ENCODE data around the gene RNASEH2B.

Gene RNASEH2B

DNA sequence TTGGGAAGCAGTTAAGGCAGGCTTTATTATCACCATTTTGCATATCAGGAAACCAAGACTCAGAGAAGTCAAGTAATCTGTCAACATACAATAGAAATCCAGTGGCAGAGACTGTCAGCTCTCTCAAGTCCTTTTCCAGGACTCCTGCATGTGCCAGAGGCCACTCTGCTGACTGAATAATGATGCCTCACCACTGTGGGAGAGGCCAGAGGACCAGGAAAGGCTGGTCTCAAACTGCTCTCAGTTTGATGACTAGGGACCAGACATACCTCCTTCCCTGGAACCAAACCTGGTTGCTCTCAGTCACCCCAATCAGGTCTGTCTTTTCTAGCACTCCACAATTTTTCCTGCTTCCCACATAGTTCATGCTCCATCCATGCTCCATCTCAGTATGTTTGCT, 8.0 kb downstream of the RNASEH2B start:
- no peak for DNase-seq (ENCODE audit: low read depth)
- TF ChIP-seq, protein P1, sequence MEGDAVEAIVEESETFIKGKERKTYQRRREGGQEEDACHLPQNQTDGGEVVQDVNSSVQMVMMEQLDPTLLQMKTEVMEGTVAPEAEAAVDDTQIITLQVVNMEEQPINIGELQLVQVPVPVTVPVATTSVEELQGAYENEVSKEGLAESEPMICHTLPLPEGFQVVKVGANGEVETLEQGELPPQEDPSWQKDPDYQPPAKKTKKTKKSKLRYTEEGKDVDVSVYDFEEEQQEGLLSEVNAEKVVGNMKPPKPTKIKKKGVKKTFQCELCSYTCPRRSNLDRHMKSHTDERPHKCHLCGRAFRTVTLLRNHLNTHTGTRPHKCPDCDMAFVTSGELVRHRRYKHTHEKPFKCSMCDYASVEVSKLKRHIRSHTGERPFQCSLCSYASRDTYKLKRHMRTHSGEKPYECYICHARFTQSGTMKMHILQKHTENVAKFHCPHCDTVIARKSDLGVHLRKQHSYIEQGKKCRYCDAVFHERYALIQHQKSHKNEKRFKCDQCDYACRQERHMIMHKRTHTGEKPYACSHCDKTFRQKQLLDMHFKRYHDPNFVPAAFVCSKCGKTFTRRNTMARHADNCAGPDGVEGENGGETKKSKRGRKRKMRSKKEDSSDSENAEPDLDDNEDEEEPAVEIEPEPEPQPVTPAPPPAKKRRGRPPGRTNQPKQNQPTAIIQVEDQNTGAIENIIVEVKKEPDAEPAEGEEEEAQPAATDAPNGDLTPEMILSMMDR (conservative IDR thresholded peaks at IDR 0.05; ENCODE audit: control insufficient read depth, insufficient read depth, low read depth, low read length) = no peak
- no peak overlapping the region for H3K4me3 ChIP-seq (ENCODE audit: control insufficient read depth, low read depth, low read length)

DNA sequence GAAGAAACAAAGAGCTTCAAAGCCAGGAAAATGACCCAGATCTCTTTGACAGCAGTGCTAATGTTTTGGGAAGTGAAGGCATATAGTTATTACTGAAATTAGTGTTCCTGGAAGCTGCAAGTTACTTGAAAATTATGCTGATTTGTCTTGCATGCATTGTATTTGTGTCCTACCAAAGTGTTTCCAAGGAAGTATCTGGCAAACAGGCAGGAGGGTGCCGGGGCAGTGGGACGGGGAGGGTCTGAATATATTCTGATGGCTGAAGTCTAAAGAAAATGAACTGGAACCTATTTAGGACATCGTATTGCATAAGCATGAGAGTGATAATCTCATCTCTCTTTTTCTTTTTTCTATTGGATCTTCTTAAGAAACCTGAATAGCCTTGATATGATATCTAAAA, 9.0 kb downstream of the RNASEH2B start:
- DNase-seq (ENCODE audit: low read depth) = no peak
- TF ChIP-seq, protein P1 (conservative IDR thresholded peaks at IDR 0.05; ENCODE audit: control insufficient read depth, insufficient read depth, low read depth, low read length) = no peak
- no peak overlapping the region for H3K4me3 ChIP-seq (ENCODE audit: control insufficient read depth, low read depth, low read length)

DNA sequence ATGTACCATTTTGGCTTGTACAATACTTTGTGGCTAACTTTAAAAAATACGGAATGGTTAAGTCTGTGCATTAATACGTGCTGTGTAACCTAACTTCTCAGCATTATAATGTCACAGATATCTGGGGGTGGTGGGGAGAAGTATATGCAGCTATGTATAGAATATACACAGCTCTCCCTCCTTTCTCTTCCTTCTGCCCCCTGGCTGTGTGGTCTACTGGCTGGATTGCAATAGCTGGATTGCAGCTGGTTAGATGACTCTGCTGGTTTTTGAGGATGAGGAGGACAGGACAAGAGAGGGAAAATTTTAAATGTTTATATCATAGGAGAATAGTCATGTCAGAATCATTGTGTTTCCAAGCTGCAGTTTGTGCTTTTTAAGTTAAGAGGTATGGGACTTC, 9.7 kb downstream of the RNASEH2B start:
- no peak overlapping the region for H3K4me3 ChIP-seq (ENCODE audit: control insufficient read depth, low read depth, low read length)
- DNase-seq (ENCODE audit: low read depth) = no peak
- TF ChIP-seq, protein P1 (conservative IDR thresholded peaks at IDR 0.05; ENCODE audit: control insufficient read depth, insufficient read depth, low read depth, low read length) = no peak

DNA sequence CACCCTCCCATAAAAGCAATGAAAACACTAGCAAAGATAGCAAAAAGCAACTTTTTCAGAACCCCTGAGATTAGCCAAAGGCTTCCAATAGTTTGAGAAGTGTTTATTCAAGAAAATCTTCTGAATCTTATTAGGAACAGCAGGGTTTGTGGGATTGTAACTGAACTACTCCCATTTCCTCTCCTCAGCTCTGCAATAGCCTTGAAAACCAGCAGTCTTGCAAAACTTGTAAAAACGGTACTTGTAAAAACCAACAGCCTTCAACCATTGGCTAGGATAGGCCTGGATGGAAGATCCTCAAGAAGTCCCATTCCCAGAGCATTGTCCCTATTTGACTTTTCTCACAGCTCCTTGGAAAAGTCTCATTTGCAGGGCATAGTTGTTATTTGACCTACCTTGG, 12.1 kb downstream of the RNASEH2B start:
- H3K4me3 ChIP-seq (ENCODE audit: control insufficient read depth, low read depth, low read length) = no peak overlapping the region
- TF ChIP-seq, protein P1 (conservative IDR thresholded peaks at IDR 0.05; ENCODE audit: control insufficient read depth, insufficient read depth, low read depth, low read length) = no peak
- DNase-seq (ENCODE audit: low read depth) = no peak

DNA sequence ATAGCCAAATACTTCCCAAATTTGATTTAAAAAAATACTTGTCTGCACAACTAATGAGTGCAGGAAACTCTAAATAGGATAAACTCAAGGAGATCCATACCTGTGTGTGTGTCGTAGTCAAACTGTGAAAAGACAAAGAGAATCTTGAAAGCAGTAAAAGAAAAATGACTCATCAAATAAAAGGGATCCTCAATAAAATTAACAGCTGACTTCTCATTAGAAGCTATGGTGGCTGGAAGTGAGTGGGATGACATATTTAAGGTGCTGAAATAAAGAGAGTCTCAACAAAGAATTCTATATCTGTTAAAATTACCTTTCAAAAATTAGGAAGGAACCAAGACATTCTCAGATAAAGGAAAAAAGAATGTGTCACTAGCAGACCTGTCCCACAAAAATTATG, 13.7 kb downstream of the RNASEH2B start:
- H3K4me3 ChIP-seq (ENCODE audit: control insufficient read depth, low read depth, low read length) = no peak overlapping the region
- no peak for DNase-seq (ENCODE audit: low read depth)
- TF ChIP-seq, protein P1 (conservative IDR thresholded peaks at IDR 0.05; ENCODE audit: control insufficient read depth, insufficient read depth, low read depth, low read length) = no peak

DNA sequence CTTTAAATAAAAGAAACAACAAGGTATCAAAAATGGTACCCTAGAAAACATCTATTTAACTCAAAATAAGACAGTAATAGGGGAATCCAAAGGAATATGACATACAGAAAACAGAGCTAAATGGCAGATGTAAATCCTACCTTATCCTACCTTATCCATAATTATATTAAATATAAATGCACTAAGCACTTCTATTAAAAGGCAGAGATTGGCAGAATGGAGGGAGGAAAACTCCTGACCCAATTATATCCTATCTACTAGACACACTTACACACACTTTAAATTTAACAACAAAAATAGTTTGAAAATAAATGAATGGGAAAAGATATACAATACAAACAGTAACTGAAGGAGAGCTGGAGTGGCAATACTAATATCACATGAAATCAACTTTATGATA, 14.4 kb downstream of the RNASEH2B start:
- DNase-seq (ENCODE audit: low read depth) = no peak
- H3K4me3 ChIP-seq (ENCODE audit: control insufficient read depth, low read depth, low read length) = no peak overlapping the region
- TF ChIP-seq, protein P1 (conservative IDR thresholded peaks at IDR 0.05; ENCODE audit: control insufficient read depth, insufficient read depth, low read depth, low read length) = no peak

DNA sequence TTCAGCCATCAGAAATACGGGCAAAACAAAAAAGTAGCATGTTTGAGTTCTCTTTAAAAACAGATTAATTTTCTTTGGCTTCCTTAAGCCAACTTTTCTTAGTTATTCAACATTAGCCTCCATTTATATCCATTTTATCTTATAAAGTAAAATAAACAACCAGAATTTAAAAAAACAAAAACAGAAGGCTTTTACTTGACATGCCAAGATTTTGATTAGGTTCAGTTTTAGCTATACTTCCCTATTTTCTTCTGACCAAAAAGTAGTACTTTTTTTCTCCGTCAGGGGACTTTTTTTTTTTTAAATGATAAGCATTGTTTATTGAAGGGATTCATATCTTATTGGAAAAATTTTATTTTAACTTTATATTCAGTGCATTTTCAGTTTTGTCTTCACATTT, 18.1 kb downstream of the RNASEH2B start:
- DNase-seq (ENCODE audit: low read depth) = no peak
- TF ChIP-seq, protein P1 (conservative IDR thresholded peaks at IDR 0.05; ENCODE audit: control insufficient read depth, insufficient read depth, low read depth, low read length) = no peak
- H3K4me3 ChIP-seq (ENCODE audit: control insufficient read depth, low read depth, low read length) = no peak overlapping the region
